Naive thymus-derived CD8-positive, alpha-beta T cell (primary cell): ENCODE results near the gene PTCSC3. TPM values are rescaled to one million over a fixed set of nuclear protein-coding genes. Genes with fewer than 3 reads are reported as not detected.

Experiments used
- ATAC-seq, 2 donors: fragments of 150-1000 bp; cut with Tn5 transposase in 1 of 2; sonication (Bioruptor Pico), chemical (Tn5 transposase) in 1 of 2; 1 replicate in 1 of 2; 2 replicates in 1 of 2; pipeline ENCODE4 v1.10.0; 2021; ENCODE audit warnings: mild to moderate bottlenecking in 2 of 2, moderate library complexity in 2 of 2
- POLR2A ChIA-PET: fragments of 350-600 bp; sonication (Branson Sonifier 250); formaldehyde crosslinking; loops from one replicate; lab custom pipeline; 2021; ENCODE audit warnings: antibody characterized with exemption; lab: Charles Lee
- DNase-seq, 10 donors: peaks; one replicate each; pipeline versions ENCODE4 v3.0.0 to v3.0.0-alpha.2; 2020 to 2022
- H3K27ac Mint-ChIP-seq, 10 donors: one replicate each; pipeline ENCODE4 v1.8.0; 2020 to 2022; ENCODE audit warnings: mild to moderate bottlenecking in 10 of 10, mixed read lengths in 10 of 10, moderate library complexity in 4 of 10, inconsistent platforms in 1 of 10
- H3K27me3 Mint-ChIP-seq, 5 donors: one replicate each; pipeline ENCODE4 v1.8.0; 2021 to 2022; ENCODE audit warnings: mixed read lengths in 5 of 5
- H3K36me3 Mint-ChIP-seq, 3 donors: one replicate each; pipeline ENCODE4 v1.8.0; 2020 to 2022; ENCODE audit warnings: mixed read lengths in 3 of 3, mild to moderate bottlenecking in 2 of 3, inconsistent platforms in 1 of 3
- H3K4me1 Mint-ChIP-seq, 4 donors: one replicate each; pipeline ENCODE4 v1.8.0; 2021 to 2022; ENCODE audit warnings: mixed read lengths in 4 of 4
- H3K4me3 Mint-ChIP-seq, 10 donors: one replicate each; pipeline ENCODE4 v1.8.0; 2020 to 2022; ENCODE audit warnings: mild to moderate bottlenecking in 10 of 10, mixed read lengths in 10 of 10, moderate library complexity in 6 of 10, inconsistent platforms in 1 of 10
- H3K9me3 Mint-ChIP-seq, 9 donors: one replicate each; pipeline ENCODE4 v1.8.0; 2020 to 2022; ENCODE audit warnings: mixed read lengths in 9 of 9, mild to moderate bottlenecking in 3 of 9, inconsistent platforms in 1 of 9, moderate library complexity in 1 of 9
- polyA plus RNA-seq, 3 donors: library from polyadenylated mRNA; unstranded; fragments of 300-500 nt; fragmentation: Illumina TruSeq; gene quantifications; one replicate each; pipeline ENCODE4 v1.2.3, GENCODE V29; 2021
- total RNA-seq, 8 experiments: library from RNA in 2 of 8; stranded (reverse) in 2 of 8; gene quantifications; one replicate each; pipeline ENCODE4 v1.2.3 and lab custom pipeline; 2021 to 2026

Gene PTCSC3
- total RNA-seq (not detected), polyA plus RNA-seq (not detected), total RNA-seq (lab: John Stamatoyannopoulos, UW) (0 reads per million in 6 experiments)

GRCh38 chr14:36176524-36176923, at the start of gene PTCSC3:
PTCSC3 (minus strand) TSS chr14:36176722.
- H3K4me3 Mint-ChIP-seq: no peak within 1 kb of the TSS
- no peaks in the 10 kb centered on the region for H3K36me3 Mint-ChIP-seq
- H3K4me1 Mint-ChIP-seq: no peaks in the 10 kb centered on the region
- H3K27me3 Mint-ChIP-seq: peaks cover 9 to 27% (median 15%) of the 10 kb centered on the region in 5 donors
- POLR2A ChIA-PET: no interaction called here
- H3K9me3 Mint-ChIP-seq: peaks cover 0 to 3% (median 0%) of the 10 kb centered on the region in 9 donors
- ATAC-seq (no peak), DNase-seq (no peak)
- H3K27ac Mint-ChIP-seq: no peak within 1 kb of the TSS

GRCh38 chr14:36226164-36226563, 49.6 kb upstream of the PTCSC3 start:
- Mint-ChIP-seq H3K4me1 (no peaks in the 10 kb centered on the region), H3K27me3 (peaks cover 0 to 33% (median 7%) of the 10 kb centered on the region in 5 donors), H3K4me3 (no peak overlapping the region), H3K27ac (no peak overlapping the region), H3K36me3 (no peaks in the 10 kb centered on the region), H3K9me3 (no peaks in the 10 kb centered on the region)
- ATAC-seq: no peak
- DNase-seq: no peak
- POLR2A ChIA-PET: no interaction called here

DNA sequence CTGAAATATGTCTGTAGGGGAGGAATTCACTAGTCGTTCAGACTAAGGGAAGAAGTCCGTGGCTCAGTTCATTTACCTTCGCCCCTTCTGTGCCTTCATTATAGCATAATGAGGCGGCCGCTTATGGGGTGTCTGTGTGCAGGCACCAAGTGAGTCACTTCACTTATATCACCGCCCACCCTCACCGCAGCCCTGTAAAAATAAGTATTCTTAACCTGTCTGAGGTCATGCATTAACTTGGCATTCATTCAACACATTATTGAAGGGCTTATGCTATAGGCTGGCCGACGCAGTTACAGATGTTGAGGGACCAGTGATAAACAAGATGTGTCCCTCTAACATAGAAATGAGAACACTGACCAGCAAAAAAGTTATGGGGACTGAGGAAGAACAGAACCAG, 47.7 kb upstream of the PTCSC3 start:
- Mint-ChIP-seq H3K4me1 (no peaks in the 10 kb centered on the region), H3K27me3 (peaks cover 0 to 33% (median 5%) of the 10 kb centered on the region in 5 donors), H3K9me3 (no peaks in the 10 kb centered on the region), H3K36me3 (no peaks in the 10 kb centered on the region), H3K4me3 (no peak overlapping the region), H3K27ac (no peak overlapping the region)
- DNase-seq (no peak), ATAC-seq (no peak)
- POLR2A ChIA-PET: no interaction called here

DNA sequence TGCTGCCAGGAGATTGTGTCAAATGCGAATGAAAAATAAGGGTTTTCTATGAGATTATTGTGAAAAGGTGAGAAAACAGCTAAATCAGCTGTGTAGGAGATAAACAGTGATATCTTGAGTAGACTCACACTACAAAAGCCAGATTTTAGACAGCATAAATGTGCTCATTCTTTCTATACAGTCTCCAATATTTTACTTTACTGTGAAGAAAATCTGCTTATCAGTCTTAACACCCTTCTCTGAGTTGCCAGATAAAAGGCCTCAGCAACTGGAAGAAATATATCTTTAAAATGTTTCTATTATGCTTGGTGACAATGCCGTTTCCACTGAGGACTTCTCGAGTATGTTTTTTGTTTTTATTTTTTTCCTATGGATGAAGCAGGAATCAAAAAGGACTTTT, 47.0 kb upstream of the PTCSC3 start:
- no peaks in the 10 kb centered on the region for H3K9me3 Mint-ChIP-seq
- POLR2A ChIA-PET: no interaction called here
- no peak for ATAC-seq

GRCh38 chr14:36222952-36223468, 46.5 kb upstream of the PTCSC3 start:
- Mint-ChIP-seq H3K36me3 (no peaks in the 10 kb centered on the region), H3K4me3 (peak overlapping the region in 1 of 10 donors; percentile 16), H3K4me1 (no peaks in the 10 kb centered on the region), H3K27ac (no peak overlapping the region), H3K27me3 (peaks cover 2 to 33% (median 5%) of the 10 kb centered on the region in 5 donors), H3K9me3 (no peaks in the 10 kb centered on the region)
- DNase-seq (no peak), ATAC-seq (no peak)
- POLR2A ChIA-PET: no interaction called here

More for the DNA sequence above, 47.0 kb upstream of the PTCSC3 start:
- H3K4me3 Mint-ChIP-seq: no peak overlapping the region
- no peak for DNase-seq
- no peaks in the 10 kb centered on the region for H3K36me3 Mint-ChIP-seq
- peaks cover 0 to 33% (median 5%) of the 10 kb centered on the region in 5 donors for H3K27me3 Mint-ChIP-seq
- no peak overlapping the region for H3K27ac Mint-ChIP-seq
- no peaks in the 10 kb centered on the region for H3K4me1 Mint-ChIP-seq

GRCh38 chr14:36222337-36222736, 45.8 kb upstream of the PTCSC3 start:
- DNase-seq: no peak
- Mint-ChIP-seq H3K9me3 (no peaks in the 10 kb centered on the region), H3K27ac (no peak overlapping the region), H3K4me3 (no peak overlapping the region), H3K36me3 (no peaks in the 10 kb centered on the region), H3K27me3 (peaks cover 2 to 39% (median 9%) of the 10 kb centered on the region in 5 donors), H3K4me1 (no peaks in the 10 kb centered on the region)
- POLR2A ChIA-PET: no interaction called here
- no peak for ATAC-seq

DNA sequence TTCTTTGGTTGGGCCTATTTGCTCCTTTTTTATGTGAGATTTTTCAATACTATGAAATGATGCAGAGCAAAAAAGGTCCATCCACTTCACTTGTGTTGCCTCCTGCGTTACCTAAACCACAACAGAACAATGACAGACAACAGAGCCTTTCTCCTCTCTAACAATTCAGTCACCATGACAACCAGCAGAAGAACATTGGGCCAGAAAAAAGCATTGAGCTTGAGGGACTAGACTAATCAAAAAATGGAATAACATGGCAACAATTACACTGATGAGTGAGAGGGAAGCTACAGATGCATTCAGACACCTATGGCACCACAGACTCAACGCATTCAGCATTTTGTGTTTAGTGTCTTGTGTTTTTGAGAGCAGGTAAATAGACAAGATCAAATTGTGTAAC, 44.6 kb upstream of the PTCSC3 start:
- DNase-seq (no peak), ATAC-seq (no peak)
- H3K36me3 Mint-ChIP-seq: no peaks in the 10 kb centered on the region
- H3K27me3 Mint-ChIP-seq: peaks cover 5 to 49% (median 18%) of the 10 kb centered on the region in 5 donors
- H3K9me3 Mint-ChIP-seq: no peaks in the 10 kb centered on the region
- no peaks in the 10 kb centered on the region for H3K4me1 Mint-ChIP-seq
- no peak overlapping the region for H3K27ac Mint-ChIP-seq
- no peak overlapping the region for H3K4me3 Mint-ChIP-seq
- POLR2A ChIA-PET: no interaction called here

DNA sequence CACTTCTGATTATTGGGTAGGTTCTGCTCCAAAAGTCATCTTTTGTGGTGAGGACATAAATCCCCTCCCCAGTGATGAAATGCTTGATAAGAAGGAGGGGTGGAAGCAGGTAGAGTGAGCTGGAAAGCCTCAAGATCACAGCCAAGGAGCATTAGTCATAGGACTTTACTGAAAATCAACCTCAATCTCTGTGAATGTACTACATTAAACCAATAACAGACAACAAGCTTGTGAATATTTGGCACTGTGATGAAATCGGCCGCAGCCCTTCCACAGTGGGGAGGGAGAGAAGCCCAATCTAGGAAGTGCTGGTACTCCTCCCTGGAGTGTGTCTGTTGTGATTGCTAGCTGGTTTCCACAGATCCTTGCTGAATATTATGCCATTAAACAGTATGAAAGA, 41.2 kb upstream of the PTCSC3 start:
- no peaks in the 10 kb centered on the region for H3K36me3 Mint-ChIP-seq
- H3K4me1 Mint-ChIP-seq: no peaks in the 10 kb centered on the region
- POLR2A ChIA-PET: no interaction called here
- no peak for DNase-seq
- H3K27ac Mint-ChIP-seq: no peak overlapping the region
- no peak for ATAC-seq
- no peaks in the 10 kb centered on the region for H3K9me3 Mint-ChIP-seq
- no peak overlapping the region for H3K4me3 Mint-ChIP-seq
- H3K27me3 Mint-ChIP-seq: peaks cover 5 to 30% (median 23%) of the 10 kb centered on the region in 5 donors

GRCh38 chr14:36217027-36217426, 40.5 kb upstream of the PTCSC3 start:
- no peak for ATAC-seq
- H3K9me3 Mint-ChIP-seq: no peaks in the 10 kb centered on the region
- DNase-seq: no peak
- H3K27ac Mint-ChIP-seq: peak overlapping the region in 1 of 10 donors; percentile 9
- no peaks in the 10 kb centered on the region for H3K36me3 Mint-ChIP-seq
- H3K4me3 Mint-ChIP-seq: no peak overlapping the region
- peaks cover 5 to 30% (median 19%) of the 10 kb centered on the region in 5 donors for H3K27me3 Mint-ChIP-seq
- H3K4me1 Mint-ChIP-seq: no peaks in the 10 kb centered on the region
- POLR2A ChIA-PET: no interaction called here

DNA sequence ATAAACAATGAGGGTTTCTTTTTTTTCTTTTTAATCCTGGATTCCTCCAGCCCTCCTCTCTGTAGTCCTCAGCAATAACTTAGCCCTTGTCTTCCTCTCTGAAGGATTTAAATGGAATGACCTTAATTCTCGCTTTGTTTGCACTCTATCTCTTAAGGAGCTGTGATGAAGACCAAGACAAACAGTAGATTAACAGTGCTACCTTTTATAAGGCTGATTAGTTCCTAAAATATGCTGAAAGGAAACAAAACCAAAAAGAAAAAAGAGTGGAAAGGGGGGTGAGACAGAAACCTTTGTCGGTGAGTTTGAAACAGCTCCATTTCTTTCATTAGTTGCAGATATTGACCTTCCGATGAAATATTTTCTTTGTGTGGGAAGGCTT, 38.7 kb upstream of the PTCSC3 start:
- H3K36me3 Mint-ChIP-seq: no peaks in the 10 kb centered on the region
- H3K27ac Mint-ChIP-seq: no peak overlapping the region
- no peaks in the 10 kb centered on the region for H3K4me1 Mint-ChIP-seq
- peaks cover 5 to 30% (median 22%) of the 10 kb centered on the region in 5 donors for H3K27me3 Mint-ChIP-seq
- POLR2A ChIA-PET: no interaction called here
- DNase-seq: no peak
- no peaks in the 10 kb centered on the region for H3K9me3 Mint-ChIP-seq
- no peak for ATAC-seq
- no peak overlapping the region for H3K4me3 Mint-ChIP-seq

- H3K4me3 Mint-ChIP-seq: no peak overlapping the region
- no peak for ATAC-seq
- peaks cover 5 to 33% (median 27%) of the 10 kb centered on the region in 5 donors for H3K27me3 Mint-ChIP-seq
- no peaks in the 10 kb centered on the region for H3K9me3 Mint-ChIP-seq
- H3K36me3 Mint-ChIP-seq: no peaks in the 10 kb centered on the region
- H3K27ac Mint-ChIP-seq: no peak overlapping the region
- POLR2A ChIA-PET: no interaction called here
- H3K4me1 Mint-ChIP-seq: no peaks in the 10 kb centered on the region
- DNase-seq: no peak
Observed at GRCh38 chr14:36214476-36215216, 38.1 kb upstream of the PTCSC3 start.

- Mint-ChIP-seq H3K9me3 (no peaks in the 10 kb centered on the region), H3K36me3 (no peaks in the 10 kb centered on the region), H3K4me3 (no peak overlapping the region), H3K27ac (no peak overlapping the region), H3K4me1 (no peaks in the 10 kb centered on the region), H3K27me3 (peaks cover 5 to 34% (median 29%) of the 10 kb centered on the region in 5 donors)
- POLR2A ChIA-PET: no interaction called here
- DNase-seq: no peak
- no peak for ATAC-seq
Observed at GRCh38 chr14:36212987-36213386, 36.5 kb upstream of the PTCSC3 start.

- ATAC-seq (no peak), DNase-seq (no peak)
- Mint-ChIP-seq H3K4me3 (no peak overlapping the region), H3K9me3 (no peaks in the 10 kb centered on the region), H3K4me1 (no peaks in the 10 kb centered on the region), H3K27ac (no peak overlapping the region), H3K36me3 (no peaks in the 10 kb centered on the region), H3K27me3 (peaks cover 4 to 34% (median 26%) of the 10 kb centered on the region in 5 donors)
- POLR2A ChIA-PET: no interaction called here
Observed at GRCh38 chr14:36212577-36212976, 36.1 kb upstream of the PTCSC3 start.
